ENCODE measurements around the gene ZNF263.

Gene ZNF263

DNA sequence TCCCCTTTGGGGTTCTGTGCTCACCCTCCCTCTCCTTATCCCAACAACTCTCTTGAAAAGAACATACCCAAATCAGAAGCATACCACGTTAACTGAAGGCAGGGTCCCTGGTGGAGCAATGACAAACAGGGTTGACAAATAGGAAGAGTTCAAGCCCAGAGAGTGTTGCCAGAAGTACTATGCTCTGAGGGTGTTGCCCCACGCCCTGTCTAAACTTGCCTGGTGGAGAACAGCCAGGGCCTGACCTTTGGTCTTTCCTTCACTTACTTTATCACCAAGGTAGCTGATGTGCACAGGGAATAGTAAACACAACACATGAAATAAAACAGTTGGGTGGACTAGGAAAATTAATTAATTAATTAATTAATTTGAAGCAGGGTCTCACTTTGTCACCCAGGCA, 45.4 kb downstream of the ZNF263 start:
- no peak for DNase-seq

Data from HCEC 1CT (cell line).